ENCODE results near the gene AKIRIN2. TPM values are rescaled to one million over a fixed set of nuclear protein-coding genes. Genes with fewer than 3 reads are reported as not detected.

Gene AKIRIN2
- polyA plus RNA-seq, 1 of the 3 experiments (the other 2 are of a cell fraction): 19.0 TPM

GRCh38 chr6:87669051-87669450 lies 33.0 kb downstream of the AKIRIN2 start:
- TF ChIP-seq JUND (IDR thresholded peaks at IDR 0.05): no peak
- no peak for TF ChIP-seq FOSL2 (IDR thresholded peaks at IDR 0.05; ENCODE audit: borderline replicate concordance, low read depth)
- TF ChIP-seq EZH2phosphoT487 (IDR thresholded peaks at IDR 0.05; ENCODE audit: borderline replicate concordance, low read depth): no peak
- TF ChIP-seq NRF1 (IDR thresholded peaks at IDR 0.05; ENCODE audit: low read depth, low read length): no peak
- TF ChIP-seq RFX5 (IDR thresholded peaks at IDR 0.05; ENCODE audit: low read length): no peak
- no peak for TF ChIP-seq TCF12 (IDR thresholded peaks at IDR 0.05)
- POLR2A ChIA-PET: no interaction called here
- H3K9me2 ChIP-seq: no peaks in the 10 kb centered on the region
- CTCF ChIA-PET: interaction anchor here (1.4 kb wide), 1 partner anchor 27 kb away, joined by 3 read pairs; no protein-coding TSS in a partner anchor
- H2AFZ ChIP-seq (ENCODE audit: low read depth): no peak overlapping the region
- no peak overlapping the region for H3K27ac ChIP-seq (ENCODE audit: low read depth in 2 of 2, low read length in 1 of 2)
- peaks cover 49 to 55% of the 10 kb centered on the region in 2 experiments for H3K36me3 ChIP-seq (replicated peaks in 1 of 2; ENCODE audit: control insufficient read depth in 1 of 2, insufficient read depth in 2 of 2, low read length in 1 of 2)
- peaks cover 13% of the 10 kb centered on the region for H3F3A ChIP-seq (replicated peaks; ENCODE audit: insufficient read depth)
- no peak overlapping the region for H3K9ac ChIP-seq
- 0 out of 2 replicates have a peak, but pooled peaks cover 7% of the 10 kb centered on the region for H3K79me2 ChIP-seq (ENCODE audit: insufficient read depth)
- H3K4me2 ChIP-seq: no peak overlapping the region
- H3K9me3 ChIP-seq: no peaks in the 10 kb centered on the region
- H3K4me1 ChIP-seq (ENCODE audit: control insufficient read depth in 1 of 2, insufficient read depth in 2 of 2, low read depth in 1 of 2, low read length in 1 of 2): 0 out of 4 replicates have a peak, but pooled peaks cover 0 to 5% of the 10 kb centered on the region in 2 experiments
- no peaks in the 10 kb centered on the region for H4K20me1 ChIP-seq (ENCODE audit: insufficient read depth)
- 91% methylated on average over 3 of the region's 3 CpGs for WGBS (ENCODE audit: low lambda C conversion rate)
- DNase-seq: no peak
- no peak overlapping the region for H3K4me3 ChIP-seq (ENCODE audit: low read depth in 2 of 2, low read length in 1 of 2)
- no peaks in the 10 kb centered on the region for H3K27me3 ChIP-seq (ENCODE audit: insufficient read depth)

GRCh38 chr6:87668013-87668412 lies 34.0 kb downstream of the AKIRIN2 start:
- H3K27ac ChIP-seq (ENCODE audit: low read depth in 2 of 2, low read length in 1 of 2): no peak overlapping the region
- WGBS (ENCODE audit: low lambda C conversion rate): 93% methylated on average over 2 of the region's 2 CpGs
- H2AFZ ChIP-seq (ENCODE audit: low read depth): no peak overlapping the region
- no peaks in the 10 kb centered on the region for H3K9me3 ChIP-seq
- ChIA-PET POLR2A (no interaction called here), CTCF (no interaction called here)
- no peak overlapping the region for H3K9ac ChIP-seq
- DNase-seq: no peak
- no peak overlapping the region for H3K4me3 ChIP-seq (ENCODE audit: low read depth in 2 of 2, low read length in 1 of 2)
- H3K9me2 ChIP-seq: no peaks in the 10 kb centered on the region
- H3K4me2 ChIP-seq: no peak overlapping the region
- H3K79me2 ChIP-seq (ENCODE audit: insufficient read depth): no peaks in the 10 kb centered on the region
- no peaks in the 10 kb centered on the region for H3K27me3 ChIP-seq (ENCODE audit: insufficient read depth)
- no peaks in the 10 kb centered on the region for H4K20me1 ChIP-seq (ENCODE audit: insufficient read depth)
- peaks cover 51 to 58% of the 10 kb centered on the region in 2 experiments for H3K36me3 ChIP-seq (replicated peaks in 1 of 2; ENCODE audit: control insufficient read depth in 1 of 2, insufficient read depth in 2 of 2, low read length in 1 of 2)
- H3F3A ChIP-seq (replicated peaks; ENCODE audit: insufficient read depth): peaks cover 13% of the 10 kb centered on the region
- TF ChIP-seq TEAD4 (IDR thresholded peaks at IDR 0.05; ENCODE audit: borderline replicate concordance, insufficient read depth) (no peak), MAX (IDR thresholded peaks at IDR 0.05; ENCODE audit: low read depth) (no peak), IRF3 (IDR thresholded peaks at IDR 0.05; ENCODE audit: low read depth, low read length) (no peak), NRF1 (IDR thresholded peaks at IDR 0.05; ENCODE audit: low read depth, low read length) (no peak), JUND (IDR thresholded peaks at IDR 0.05) (no peak), RFX5 (IDR thresholded peaks at IDR 0.05; ENCODE audit: low read length) (no peak), CHD2 (IDR thresholded peaks at IDR 0.05; ENCODE audit: low read length, partially characterized antibody) (no peak), REST (IDR thresholded peaks at IDR 0.05; ENCODE audit: low read depth, low read length) (no peak), SMC3 (IDR thresholded peaks at IDR 0.05; ENCODE audit: low read depth, low read length) (no peak), RXRA (IDR thresholded peaks at IDR 0.05; ENCODE audit: borderline replicate concordance, low read depth) (no peak), FOXM1 (IDR thresholded peaks at IDR 0.05; ENCODE audit: low read depth) (no peak), NFIC (IDR thresholded peaks at IDR 0.05; ENCODE audit: borderline replicate concordance) (no peak), ZBTB33 (IDR thresholded peaks at IDR 0.05; ENCODE audit: borderline replicate concordance, low read depth) (no peak)
- 0 out of 4 replicates have a peak, but pooled peaks cover 0 to 5% of the 10 kb centered on the region in 2 experiments for H3K4me1 ChIP-seq (ENCODE audit: control insufficient read depth in 1 of 2, insufficient read depth in 2 of 2, low read depth in 1 of 2, low read length in 1 of 2)

All from SK-N-SH (cell line).